GM21619 (cell line): ENCODE measurements around the gene TTC23.

Source experiments
- ATAC-seq: cut with Tn5 transposase; IDR thresholded peaks from one replicate; pipeline ENCODE4 v1.9.1; 2021; ENCODE audit not compliant: unreplicated experiment

The TTC23 gene

DNA sequence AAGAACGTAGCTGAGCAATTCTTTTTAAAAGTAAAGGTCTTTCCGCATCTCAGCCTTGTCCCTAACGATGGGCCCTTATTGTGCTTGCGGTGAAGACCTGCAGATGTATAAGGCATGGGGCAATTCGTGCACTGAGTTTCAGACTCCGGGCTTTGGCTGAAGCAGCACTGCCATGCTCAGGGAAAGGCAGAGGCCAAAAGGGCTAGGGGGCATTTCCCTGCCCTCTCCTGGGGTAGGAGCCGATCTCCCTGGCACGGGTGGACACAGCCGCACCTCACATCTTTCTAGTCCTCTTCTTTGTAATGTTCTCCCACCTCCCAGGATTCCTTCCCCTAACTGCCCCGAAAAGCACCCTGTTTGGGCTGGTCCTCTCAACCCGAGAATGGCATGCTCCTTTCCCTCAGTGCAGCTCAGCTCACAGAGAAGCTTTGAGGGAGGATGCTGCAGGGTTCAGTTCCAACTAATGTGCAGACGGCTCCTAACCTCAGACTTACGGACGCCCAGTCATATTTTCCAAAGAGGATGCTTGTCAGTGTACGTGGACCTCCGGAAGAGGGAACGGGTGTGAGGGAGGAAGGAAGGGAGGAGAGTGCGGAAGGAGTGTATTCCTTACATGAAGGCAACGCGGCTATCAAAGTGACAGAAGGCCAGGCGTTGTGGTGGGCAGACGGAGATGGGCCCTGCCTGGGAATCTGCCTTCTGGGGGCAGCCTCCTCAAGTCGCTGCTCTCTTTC, 83.3 kb downstream of the TTC23 start:
- ATAC-seq: no peak

DNA sequence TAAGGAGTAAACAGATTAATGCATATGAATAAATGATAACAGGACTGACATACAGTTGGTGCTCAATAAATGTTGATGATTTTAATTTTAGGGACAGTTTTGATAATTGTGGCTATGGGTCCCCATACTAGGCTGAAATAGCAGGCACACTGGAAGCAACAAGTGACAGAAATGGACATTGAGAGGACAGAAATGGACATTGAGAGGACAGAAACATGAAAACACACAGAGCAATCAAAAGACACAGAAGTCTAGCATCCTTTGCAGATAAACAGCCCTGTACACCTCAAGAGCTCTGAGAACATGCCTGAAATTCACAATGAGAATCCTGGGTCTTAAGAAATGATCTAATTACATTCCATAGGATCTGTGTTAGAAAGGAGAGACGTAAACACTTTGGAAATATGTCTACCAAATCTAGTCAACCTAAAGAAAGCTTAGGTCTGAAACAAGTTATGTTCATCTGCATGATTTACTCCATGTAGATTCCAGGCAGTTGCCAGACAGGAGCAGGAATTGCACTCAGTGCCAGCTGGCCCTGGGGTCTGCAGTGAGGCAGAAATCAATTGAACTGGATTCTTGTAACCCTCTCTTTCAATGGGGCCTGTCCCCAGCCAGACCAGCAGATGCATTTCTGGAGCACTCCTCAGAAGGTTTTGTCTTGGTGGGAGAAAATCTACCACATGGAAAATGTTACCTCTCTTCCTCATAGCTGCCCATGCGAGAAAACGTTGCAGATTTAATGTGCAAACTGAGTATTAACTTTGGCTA, 84.2 kb downstream of the TTC23 start:
- no peak for ATAC-seq

DNA sequence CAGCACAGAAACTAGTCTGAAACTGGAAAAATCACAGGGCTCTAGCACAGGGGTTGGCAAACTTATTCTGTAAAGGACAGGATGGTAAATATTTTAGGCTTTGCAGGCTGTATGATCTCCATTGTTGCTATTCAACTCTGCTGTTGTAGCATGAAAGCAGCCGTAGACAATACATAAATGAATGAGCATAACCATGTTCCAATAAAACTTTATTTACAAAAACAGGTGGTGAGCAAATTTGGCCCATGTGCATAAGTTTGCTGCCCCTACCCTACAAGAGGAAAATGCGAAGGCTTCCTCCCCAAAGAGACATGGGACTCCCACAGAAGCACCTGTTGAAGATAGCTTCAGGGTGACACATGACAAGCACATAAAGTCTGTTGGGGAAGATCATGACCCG, 85.3 kb downstream of the TTC23 start:
- no peak for ATAC-seq

DNA sequence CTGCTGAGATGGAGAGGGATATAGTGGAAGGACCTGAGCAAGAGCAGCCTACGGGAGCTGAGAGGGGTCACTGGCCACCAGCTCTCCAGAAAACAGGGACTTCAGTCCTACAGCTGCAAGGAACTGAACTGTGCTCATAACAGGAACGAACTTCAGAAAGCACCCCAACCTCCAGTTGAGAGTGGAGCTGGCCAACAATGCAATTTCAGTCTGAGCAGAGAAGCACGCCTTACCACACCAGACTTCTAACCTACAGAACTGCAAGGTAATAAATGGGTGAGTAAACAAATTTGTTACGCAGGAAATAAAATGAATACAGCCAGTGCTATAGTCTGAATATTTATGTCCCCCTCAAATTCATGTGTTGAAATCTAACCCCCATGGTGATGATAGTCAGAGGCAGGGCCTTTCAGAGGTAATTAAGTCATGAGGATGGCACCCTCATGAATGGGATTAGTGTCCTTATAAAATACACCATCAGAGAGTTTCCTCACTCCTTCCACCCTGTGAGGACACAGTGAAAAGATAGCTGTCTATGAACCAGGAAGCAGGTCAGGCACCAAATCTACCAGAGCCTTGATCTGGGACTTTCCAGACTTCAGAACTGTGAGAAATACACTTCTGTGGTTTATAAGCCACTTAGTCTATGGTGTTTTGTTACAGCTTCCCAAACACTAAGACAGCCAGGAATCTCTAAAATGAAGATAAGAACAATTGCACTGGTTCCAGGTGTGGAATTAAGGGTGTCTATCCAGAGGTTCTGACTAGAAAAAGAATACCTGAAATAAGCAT, 85.9 kb downstream of the TTC23 start:
- ATAC-seq: no peak

DNA sequence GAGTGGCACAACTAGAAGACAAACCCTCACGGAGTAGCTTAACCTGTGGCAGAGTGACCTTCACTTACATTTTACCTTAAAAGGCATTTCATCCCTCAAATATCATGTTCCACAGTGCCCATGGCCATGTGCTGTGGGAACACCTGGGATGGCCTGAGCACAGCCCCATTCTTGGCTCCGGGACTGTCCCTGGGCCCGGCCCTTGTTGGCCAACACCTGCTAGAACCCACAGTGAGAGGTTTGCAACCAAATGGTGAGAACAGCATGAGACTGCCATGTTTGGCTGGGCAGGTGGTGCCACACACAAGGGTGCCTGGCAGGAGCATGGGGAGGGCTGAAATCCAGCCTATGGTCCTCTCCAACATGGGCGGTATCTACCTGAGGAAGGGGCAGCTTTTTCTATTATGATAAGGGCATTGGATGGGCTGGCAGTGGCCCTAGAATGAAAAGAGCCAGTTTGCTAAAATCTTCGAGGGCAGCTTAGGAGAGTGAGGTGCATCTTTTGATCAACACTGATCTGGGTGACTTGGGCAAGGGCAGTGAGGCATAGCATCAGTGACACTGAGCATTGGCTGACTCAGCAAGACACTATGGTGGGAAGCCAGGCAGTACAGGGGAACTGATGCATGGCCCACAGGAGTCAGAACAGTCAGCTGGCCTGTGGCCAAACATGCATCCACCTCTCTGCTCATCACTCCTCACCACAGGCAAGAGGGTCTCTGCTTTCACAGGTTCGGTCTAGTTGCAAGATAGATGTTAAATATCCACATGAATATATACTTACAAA, 90.6 kb downstream of the TTC23 start:
- no peak for ATAC-seq

DNA sequence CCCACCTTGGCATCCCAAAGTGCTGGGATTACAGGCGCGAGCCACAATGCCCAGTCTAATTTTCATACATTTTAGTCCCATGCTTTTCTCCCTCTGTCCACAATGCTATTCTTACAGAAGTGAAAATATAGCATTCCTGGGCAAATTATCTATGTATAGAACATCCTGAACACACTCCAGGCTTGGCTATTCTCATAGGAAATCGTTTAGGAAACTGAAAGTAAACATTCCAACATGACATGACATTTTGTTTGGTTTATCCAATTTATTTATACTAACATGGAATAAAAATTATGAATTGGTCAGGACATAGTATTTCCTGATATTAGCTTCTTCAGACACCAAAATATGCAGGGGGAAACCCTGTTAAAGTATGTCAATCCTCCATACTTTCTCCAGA, 91.9 kb downstream of the TTC23 start:
- no peak for ATAC-seq

DNA sequence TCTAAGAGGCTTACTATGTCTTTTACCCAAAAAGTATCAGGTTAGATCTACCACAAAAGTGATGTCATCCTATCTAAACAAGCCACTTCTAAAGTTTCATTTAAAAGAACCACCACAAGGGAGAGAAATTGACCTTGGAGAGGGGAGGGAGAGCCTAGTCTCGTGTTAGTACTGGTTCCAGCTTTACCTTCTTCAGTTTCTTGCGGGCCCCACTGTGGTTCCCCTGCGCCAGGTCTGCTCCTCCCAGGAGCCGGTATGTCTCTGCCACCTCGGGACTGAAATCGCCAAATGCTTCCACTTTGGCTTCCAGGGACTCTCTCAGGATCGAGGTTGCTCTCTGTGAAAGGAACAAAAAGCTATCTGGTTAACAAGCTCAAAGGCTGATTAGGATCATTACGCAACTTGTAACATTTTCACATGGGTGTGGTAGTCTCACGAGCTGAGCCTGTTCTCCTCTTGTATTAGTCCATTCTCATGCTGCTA, 93.4 kb downstream of the TTC23 start:
- ATAC-seq: no peak

DNA sequence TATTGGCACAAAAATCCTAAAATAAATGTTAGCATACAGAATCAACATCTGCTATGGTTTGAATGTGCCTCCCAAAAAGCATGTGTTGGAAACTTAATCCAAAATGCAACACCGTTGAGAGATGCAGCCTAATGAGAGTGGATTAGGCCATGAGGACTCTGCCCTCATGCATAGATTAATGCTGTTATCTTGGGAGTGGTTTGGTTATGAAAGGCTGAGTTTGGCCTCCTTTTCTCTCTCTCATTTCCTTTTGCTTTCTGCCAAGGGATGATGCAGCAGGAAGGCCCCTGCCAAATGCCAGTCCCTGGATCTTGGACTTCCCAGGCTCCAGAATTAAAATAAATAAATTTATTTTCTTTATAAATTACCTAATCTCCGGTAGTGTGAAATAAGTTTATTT, 95.1 kb downstream of the TTC23 start:
- no peak for ATAC-seq

DNA sequence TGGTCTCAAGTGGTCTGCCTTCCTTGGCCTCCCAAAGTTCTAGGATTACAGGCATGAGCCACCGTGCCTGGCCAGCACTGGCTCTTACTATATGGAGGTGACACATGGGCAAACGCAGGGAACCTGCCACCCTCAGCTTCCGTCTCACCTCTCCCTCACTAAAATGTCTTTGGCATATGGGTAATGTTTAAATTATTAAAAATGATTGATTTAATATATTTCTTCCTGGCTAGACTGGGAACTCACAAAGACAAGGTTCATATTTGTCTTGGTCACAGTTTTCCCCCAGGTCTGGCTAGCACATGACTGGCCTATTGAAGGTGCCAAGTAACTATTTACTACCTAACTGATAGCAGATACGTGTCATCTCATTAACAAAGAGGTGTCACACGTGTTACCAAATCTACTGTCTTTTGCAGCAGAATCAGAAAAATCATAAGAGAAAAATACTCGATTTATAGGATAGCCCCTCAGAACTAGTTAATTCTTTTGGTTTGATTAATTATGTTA, 96.3 kb downstream of the TTC23 start:
- no peak for ATAC-seq

DNA sequence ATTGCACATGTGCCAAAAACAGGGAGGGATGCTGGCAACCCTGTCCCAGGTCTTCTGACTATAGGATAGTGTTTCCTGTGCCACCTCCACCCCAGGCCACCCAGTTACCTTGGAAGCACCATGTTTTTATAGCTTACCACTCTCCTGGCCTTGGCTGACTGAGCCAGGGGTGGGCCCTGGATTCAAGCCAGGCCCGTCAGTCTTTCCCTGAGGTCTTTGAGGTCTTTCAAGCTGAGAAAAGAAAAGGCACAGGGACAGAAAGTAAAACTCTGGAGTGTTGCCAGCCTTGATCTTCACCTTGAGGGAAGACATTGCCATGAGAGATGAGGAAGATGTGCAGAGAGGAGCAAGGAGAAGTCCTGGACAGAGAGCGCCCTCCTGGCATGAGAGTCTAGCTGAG, 98.2 kb downstream of the TTC23 start:
- ATAC-seq: no peak

DNA sequence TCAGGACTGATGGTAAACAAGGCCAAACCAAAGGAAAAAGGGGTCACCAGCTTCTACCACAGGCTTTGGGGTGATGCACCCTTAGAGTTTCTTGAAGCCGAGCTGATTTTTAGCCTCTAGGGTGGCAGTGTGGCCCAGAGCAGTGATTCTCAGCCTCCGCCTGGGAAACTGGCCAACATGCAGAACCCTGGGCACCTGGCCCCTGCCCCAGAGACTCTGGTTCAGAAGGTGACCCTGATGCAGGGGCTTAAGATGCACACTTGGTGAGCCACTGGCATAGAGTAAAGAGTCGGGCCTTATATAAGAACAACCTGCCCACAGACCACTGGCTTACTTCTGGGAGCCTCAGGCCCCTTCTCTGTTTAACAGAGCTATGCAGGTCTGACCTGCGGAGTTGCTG, 100.0 kb downstream of the TTC23 start:
- ATAC-seq: no peak

DNA sequence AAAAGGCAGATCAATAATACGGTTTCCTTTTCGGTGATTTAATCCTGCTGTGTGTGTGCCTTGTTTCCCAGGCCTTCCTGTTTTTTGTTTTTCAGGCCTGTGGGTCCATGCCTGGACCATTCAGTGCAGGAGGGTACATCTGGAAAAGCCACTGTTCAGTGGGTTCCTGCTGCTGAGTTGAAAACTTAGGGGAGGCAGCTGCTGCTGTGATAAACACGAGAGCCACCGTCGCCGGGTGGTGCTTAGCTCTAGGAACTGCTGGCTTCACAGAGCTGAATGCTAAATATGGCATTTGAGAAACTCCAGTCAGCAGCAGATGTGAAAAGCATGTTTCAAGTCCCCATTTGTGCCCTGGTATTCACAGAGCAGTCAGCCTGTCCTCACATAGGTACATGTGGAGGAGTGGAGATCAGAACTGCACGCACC, 100.5 kb downstream of the TTC23 start:
- no peak for ATAC-seq

DNA sequence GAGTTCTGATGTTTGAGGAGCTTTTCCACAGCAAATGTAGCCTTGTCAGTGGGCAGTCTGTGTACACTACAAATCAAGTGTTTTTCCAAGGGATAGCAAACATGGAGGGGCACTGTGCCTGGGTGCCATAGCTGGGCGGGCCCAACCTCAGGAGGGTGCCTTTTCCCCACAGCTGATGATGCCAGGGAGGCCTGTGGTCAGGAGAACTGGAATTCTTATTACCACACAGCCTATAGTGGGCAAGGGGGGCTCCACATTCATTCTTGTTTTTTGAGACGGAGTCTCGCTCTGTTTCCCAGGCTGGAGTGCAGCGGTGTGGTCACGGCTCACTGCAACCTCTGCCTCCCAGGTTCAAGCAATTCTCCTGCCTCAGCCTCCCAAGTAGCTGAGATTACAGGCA, 102.7 kb downstream of the TTC23 start:
- no peak for ATAC-seq

DNA sequence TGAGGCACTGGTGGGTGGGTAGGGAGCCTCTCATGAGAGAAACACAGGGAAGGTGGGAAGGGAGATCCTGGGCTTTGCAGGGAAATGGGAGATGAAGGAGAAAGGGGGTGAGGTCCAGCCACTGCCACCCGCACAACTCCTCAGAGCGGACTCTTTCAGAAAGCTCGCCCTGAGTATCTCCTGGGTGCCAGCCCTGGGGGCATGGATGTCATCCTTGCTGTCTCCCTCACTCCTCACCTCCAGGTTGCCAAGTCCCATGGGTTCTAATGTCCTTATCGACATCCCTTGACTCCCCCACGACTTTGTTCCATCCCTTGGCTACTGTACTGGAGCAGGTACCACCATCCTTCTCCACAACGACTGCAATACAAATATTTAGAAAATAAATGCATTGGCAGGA, 103.6 kb downstream of the TTC23 start:
- no peak for ATAC-seq

DNA sequence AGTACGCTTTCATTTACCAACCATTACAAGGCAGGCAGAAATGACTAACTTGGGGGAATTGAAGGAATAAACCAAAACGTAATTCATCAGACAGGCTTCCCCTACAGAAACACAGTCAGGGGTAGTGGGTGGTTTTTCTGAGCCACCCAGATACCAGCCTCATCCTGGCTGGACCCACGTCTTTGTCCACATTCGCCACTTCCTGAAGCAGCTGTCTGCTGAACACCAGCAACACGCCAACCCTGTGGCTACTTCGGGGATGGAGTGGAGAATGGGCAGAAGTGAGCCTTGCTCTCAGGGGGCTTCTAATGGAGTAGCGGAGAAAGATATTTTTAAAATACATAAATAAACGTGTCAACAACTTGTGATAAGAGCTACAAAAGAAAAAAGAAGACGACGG, 104.4 kb downstream of the TTC23 start:
- no peak for ATAC-seq

DNA sequence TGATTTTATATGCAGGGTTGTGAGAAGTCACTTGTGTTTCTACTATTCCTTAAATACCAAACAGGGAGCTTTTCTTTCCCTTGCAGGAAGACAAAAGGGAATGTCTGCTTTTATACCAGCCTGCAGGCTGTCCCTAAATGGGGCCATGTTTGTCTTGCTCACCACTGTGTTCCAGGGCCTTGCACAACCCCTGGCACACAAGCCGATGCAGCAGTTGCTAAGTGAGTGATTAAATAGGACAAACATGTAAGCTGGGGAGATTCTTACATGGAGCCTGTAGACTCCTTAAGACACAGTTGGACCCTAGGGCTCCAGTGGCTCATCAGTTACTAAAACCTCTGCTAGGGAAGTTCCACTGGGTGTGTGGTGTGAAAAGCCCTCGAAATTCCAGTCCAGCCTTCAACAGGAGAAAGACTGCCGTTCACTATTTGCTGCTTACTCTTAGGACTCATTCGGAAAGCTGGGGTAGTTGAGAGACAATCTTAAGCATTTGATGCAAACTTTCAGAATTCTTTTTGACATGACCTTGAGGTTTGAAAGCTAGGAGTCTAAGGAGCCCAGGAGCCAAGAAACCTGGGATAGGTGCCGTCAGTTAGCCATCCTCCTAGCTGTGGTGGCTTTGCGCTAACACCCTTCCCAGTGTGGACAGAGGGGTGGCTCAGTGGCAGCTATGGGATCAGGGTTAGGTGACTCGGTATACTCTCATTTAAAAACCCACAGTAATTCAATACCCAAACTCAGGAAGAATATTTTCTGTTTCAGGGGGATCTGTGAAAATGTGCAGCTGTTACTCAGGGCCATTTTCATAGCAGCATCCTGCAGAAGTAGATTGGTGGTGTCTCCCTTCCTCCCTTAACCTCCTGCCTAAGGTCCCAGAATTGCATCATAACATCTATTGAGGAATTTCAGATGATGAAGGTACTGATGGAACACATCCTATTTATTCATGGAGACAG, 105.4 kb downstream of the TTC23 start:
- no peak for ATAC-seq

DNA sequence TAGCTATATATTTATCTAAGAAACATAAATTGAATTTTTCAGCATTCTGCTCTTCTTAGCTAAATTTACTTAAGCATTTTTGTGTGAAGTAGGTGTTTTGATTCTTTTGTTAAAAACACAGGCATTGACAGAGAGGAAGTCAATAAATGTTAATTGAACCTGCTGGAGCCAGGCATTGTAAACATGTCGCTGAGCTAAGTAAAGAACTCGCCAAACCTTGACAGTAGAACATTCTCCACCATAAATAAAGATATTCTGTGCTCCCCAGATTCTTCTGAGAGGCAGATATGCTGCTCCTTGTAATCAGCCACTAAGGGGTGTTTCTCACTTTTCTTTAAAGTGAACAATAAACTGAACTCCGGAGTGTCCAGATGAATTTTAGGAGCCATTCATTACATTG, 106.1 kb downstream of the TTC23 start:
- no peak for ATAC-seq

DNA sequence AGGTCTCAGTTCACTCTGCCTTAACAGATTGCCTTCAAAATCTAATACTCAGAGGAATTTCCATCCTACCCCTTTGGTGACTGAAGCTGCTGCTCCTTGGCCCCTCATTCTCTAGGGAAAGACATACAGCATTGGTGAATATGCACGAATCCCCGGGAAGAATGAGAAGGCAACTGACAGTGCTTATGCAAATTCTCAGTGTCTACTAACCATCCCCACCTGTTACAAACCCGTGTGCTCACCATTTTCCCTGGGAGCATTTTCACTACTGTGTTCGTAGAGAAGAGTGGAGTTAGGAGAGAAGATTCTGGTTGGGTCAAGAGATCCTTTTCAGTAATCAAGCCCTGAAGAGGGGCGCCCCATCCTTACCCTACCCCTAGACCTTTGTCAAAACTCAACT, 106.8 kb downstream of the TTC23 start:
- no peak for ATAC-seq

DNA sequence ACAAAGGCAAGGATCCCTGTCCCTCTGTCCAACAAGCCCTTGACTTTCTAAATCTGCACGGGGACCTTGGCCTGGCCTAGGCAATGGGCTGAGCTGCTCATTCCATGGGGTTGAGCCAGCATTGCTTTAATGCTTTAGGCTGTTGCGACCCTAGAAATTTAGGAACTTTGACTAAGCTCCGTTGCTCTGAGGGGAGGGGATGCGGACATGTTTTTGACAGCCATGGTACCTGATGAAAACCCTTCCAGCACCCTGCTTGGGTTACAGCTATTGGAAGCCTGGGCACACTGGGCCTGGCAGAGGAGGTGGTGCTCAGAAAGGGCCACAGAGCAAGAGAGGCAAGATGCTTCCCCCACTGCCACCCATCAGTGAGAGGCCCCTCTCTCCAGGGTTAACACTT, 107.4 kb downstream of the TTC23 start:
- ATAC-seq: no peak

DNA sequence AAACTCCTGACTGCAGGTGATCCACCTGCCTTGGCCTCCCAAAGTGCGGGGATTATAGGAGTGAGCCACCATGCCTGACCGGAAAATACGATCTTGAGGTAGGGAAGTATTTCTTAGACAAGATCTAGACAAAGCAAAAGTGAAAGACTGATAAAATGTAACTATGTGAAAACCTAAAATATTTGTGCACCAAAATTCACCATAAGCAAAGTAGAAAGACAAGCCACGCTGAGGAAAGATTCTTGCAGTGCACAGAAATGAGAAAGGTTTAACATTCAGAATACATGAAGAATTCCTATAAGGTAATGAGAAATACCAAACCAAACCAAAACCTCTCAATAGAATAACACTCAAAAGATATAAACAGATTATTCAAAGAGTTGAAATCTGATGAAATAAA, 108.8 kb downstream of the TTC23 start:
- no peak for ATAC-seq
